ENCODE results near the gene NPTX1. TPM values are rescaled to one million over a fixed set of nuclear protein-coding genes. Genes with fewer than 3 reads are reported as not detected.

NPTX1 gene
- total and polyA plus RNA-seq, 2 donors (not counting 1 experiment from before 2014, with no cell fraction given) = 0.07 to 0.57 TPM

GRCh38 chr17:80453998-80454556 is 22.3 kb downstream of the NPTX1 start:
- TF ChIP-seq CTCF (IDR thresholded peaks at IDR 0.05) (no peak), EZH2 (IDR thresholded peaks at IDR 0.05; ENCODE audit: borderline replicate concordance, insufficient read depth, low read depth, low read length, poor library complexity, severe bottlenecking) (no peak)
- H3K27me3 ChIP-seq (replicated peaks in 1 of 4; ENCODE audit: control extremely low read depth in 1 of 4, control insufficient read depth in 3 of 4, insufficient read depth in 4 of 4, low read length in 3 of 4) = peaks cover 0 to 23% (median 0%) of the 10 kb centered on the region in 4 experiments
- H3K79me2 ChIP-seq (ENCODE audit: control insufficient read depth, insufficient read depth, low read length) = no peaks in the 10 kb centered on the region
- DNase-seq = no peak
- Mint-ChIP-seq H3K27me3 (peaks cover 13% of the 10 kb centered on the region), H3K4me3 (peak overlapping the region; percentile 91), H3K4me1 (peaks cover 18% of the 10 kb centered on the region), H3K27ac (peak overlapping the region; percentile 96), H3K9me3 (ENCODE audit: insufficient read depth) (no peaks in the 10 kb centered on the region)
- intact Hi-C loops (cut with micrococcal nuclease) = loop anchor here (1.0 kb wide), 2 partner anchors 39 to 90 kb away; partner anchors contain the start of genes ENDOV and RPTOR
- H4K20me1 ChIP-seq (ENCODE audit: control insufficient read depth, insufficient read depth, low read length, poor library complexity, severe bottlenecking) = no peaks in the 10 kb centered on the region
- H3K27ac ChIP-seq (ENCODE audit: low read length in 2 of 2) = peak overlapping the region; percentile 88 to 99
- H3K4me1 ChIP-seq (ENCODE audit: control insufficient read depth in 2 of 2, insufficient read depth in 2 of 2, low read length in 2 of 2) = peaks cover 7 to 17% of the 10 kb centered on the region in 2 donors
- 34% methylated on average over 36 of the region's 36 CpGs for WGBS (ENCODE audit: insufficient coverage)
- ATAC-seq (ENCODE audit: low read depth) = no peak
- peak overlapping the region; percentile 92 for H2AFZ ChIP-seq (ENCODE audit: insufficient read depth, low read depth, low read length, poor library complexity, severe bottlenecking)
- H3K9me3 ChIP-seq (ENCODE audit: control extremely low read depth in 1 of 3, control insufficient read depth in 2 of 3, insufficient read depth in 1 of 3, low read length in 2 of 3) = peaks cover 0 to 10% (median 0%) of the 10 kb centered on the region in 3 donors
- H3K4me3 ChIP-seq (ENCODE audit: control extremely low read depth in 1 of 5, extremely low read depth in 1 of 5, insufficient read depth in 1 of 5, low read depth in 2 of 5, low read length in 4 of 5) = peak overlapping the region; percentile 19 to 88 (median 87)
- peak overlapping the region; percentile 97 for H3K4me2 ChIP-seq (replicated peaks; ENCODE audit: low read depth, low read length, poor library complexity, severe bottlenecking)
- ChIA-PET CTCF (interaction anchor here (1.0 to 1.5 kb wide), 3 partner anchors 27 to 535 kb away, joined by 3 to 6 read pairs (median 4); no protein-coding TSS in a partner anchor), POLR2A (interaction anchor here (0.6 to 1.2 kb wide), 7 partner anchors 22 to 581 kb away, joined by 3 to 4 read pairs (median 3); partner anchors contain the start of genes BAIAP2, GAA and NPTX1)
- no peaks in the 10 kb centered on the region for H3K36me3 ChIP-seq (replicated peaks in 1 of 2; ENCODE audit: control extremely low read depth in 1 of 2, control insufficient read depth in 1 of 2, extremely low read depth in 1 of 2, insufficient read depth in 2 of 2, low read length in 1 of 2)
- H3K9ac ChIP-seq (ENCODE audit: low read length) = peak overlapping the region; percentile 96
